Testis (tissue), 2 donors: Measurements from ENCODE around the gene SLC6A17.

ENCODE experiments used
- POLR2A ChIP-seq: fragments of 450-650 bp; IDR thresholded peaks from one replicate; pipeline ENCODE4 v1.6.1; 2017; ENCODE audit warnings: antibody characterized with exemption, mild to moderate bottlenecking, moderate library complexity
- TF ChIP-seq, protein P1 (sequence below), 3 experiments: fragments of 450-650 bp in 2 of 3; fragments of 200-600 bp in 1 of 3; sonication (generic) in 1 of 3; IDR thresholded peaks; one replicate each; pipeline ENCODE4 v1.5.1; 2016 to 2019; ENCODE audit warnings: antibody characterized with exemption in 3 of 3, mild to moderate bottlenecking in 2 of 3, moderate library complexity in 1 of 3

DNA sequence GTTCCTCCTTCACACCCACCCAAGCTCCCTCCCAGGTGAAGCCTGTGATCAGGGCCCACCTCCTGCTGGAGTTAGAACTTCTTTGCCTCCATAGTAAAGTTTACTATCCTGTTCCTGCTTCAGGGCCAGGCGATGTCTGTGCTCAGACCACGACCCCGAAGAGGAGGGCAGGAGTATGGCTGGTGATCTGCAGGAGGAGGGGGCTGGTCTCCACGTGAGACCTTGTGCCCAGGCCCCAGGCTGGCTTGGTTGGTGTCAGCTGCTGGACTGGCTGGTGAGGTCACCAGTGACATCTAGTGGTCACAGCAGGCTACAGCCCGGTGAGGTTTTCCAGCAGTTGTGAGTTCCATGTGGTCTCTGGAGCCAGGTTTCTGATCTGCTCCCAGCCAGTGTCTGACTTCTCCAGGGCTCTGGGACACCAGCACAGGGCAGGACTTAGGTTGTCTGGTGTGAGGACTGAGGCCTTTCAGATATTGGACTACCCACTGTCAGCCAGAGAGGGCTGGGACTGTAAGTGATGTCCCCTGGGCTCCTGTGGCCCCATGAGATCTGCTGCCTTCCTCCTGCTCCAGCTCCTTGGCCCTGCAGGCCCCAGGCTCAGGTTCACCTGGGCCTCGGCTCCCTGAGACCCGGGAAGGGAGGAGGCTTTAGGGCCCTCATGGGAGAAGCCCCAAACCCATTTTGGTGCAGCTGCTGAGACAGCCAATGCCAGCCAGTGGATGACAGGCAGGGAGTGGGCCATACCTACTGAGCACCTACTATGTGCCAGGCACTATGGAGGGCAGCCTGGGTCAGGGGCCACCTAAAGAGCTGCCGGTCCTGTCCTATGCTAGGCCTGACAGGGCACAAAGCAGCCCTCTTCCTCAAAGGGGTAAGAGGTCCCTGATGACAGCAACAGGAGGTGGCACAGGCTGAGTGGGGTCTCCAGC, 44.0 kb upstream of the SLC6A17 start:
- TF ChIP-seq, protein P1, sequence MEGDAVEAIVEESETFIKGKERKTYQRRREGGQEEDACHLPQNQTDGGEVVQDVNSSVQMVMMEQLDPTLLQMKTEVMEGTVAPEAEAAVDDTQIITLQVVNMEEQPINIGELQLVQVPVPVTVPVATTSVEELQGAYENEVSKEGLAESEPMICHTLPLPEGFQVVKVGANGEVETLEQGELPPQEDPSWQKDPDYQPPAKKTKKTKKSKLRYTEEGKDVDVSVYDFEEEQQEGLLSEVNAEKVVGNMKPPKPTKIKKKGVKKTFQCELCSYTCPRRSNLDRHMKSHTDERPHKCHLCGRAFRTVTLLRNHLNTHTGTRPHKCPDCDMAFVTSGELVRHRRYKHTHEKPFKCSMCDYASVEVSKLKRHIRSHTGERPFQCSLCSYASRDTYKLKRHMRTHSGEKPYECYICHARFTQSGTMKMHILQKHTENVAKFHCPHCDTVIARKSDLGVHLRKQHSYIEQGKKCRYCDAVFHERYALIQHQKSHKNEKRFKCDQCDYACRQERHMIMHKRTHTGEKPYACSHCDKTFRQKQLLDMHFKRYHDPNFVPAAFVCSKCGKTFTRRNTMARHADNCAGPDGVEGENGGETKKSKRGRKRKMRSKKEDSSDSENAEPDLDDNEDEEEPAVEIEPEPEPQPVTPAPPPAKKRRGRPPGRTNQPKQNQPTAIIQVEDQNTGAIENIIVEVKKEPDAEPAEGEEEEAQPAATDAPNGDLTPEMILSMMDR (IDR thresholded peaks at IDR 0.05), result peak; percentile 68 to 88 (median 82)
- no peak for TF ChIP-seq POLR2A
